ENCODE results near the gene JMJD4. TPM values are rescaled to one million over a fixed set of nuclear protein-coding genes. Genes with fewer than 3 reads are reported as not detected.

The JMJD4 gene
- total and polyA plus RNA-seq, 2 experiments from 2014 or later, result 30.1 to 42.3 TPM

- Histone ChIP-seq H3K4me1 (ENCODE audit: low read depth) (peaks cover 8% of the 10 kb centered on the region), H3K36me3 (peaks cover 3% of the 10 kb centered on the region), H3K9me3 (ENCODE audit: low read depth) (no peaks in the 10 kb centered on the region), H3K4me3 (no peak overlapping the region), H3K27ac (no peak overlapping the region), H3K27me3 (no peaks in the 10 kb centered on the region)
- no peak for DNase-seq (ENCODE audit: low read depth in 1 of 2, low spot score in 1 of 2)
- TF ChIP-seq CTCF (IDR thresholded peaks at IDR 0.05; ENCODE audit: low read depth, low read length), result no peak
Observed at GRCh38 chr1:227753999-227754711, 19.1 kb upstream of the JMJD4 start.

GRCh38 chr1:227749916-227750710 lies 15.0 kb upstream of the JMJD4 start:
- no peak for TF ChIP-seq CTCF (IDR thresholded peaks at IDR 0.05; ENCODE audit: low read depth, low read length)
- no peaks in the 10 kb centered on the region for H3K9me3 ChIP-seq (ENCODE audit: low read depth)
- DNase-seq (ENCODE audit: low read depth in 1 of 2, low spot score in 1 of 2), result no peak
- H3K4me3 ChIP-seq, result no peak overlapping the region
- H3K4me1 ChIP-seq (ENCODE audit: low read depth), result no peaks in the 10 kb centered on the region
- no peak overlapping the region for H3K27ac ChIP-seq
- no peaks in the 10 kb centered on the region for H3K27me3 ChIP-seq
- no peaks in the 10 kb centered on the region for H3K36me3 ChIP-seq

- H3K4me3 ChIP-seq, result no peak overlapping the region
- H3K4me1 ChIP-seq (ENCODE audit: low read depth), result no peaks in the 10 kb centered on the region
- no peak overlapping the region for H3K27ac ChIP-seq
- H3K9me3 ChIP-seq (ENCODE audit: low read depth), result no peaks in the 10 kb centered on the region
- no peaks in the 10 kb centered on the region for H3K27me3 ChIP-seq
- no peak for DNase-seq (ENCODE audit: low read depth in 1 of 2, low spot score in 1 of 2)
- H3K36me3 ChIP-seq, result no peaks in the 10 kb centered on the region
- TF ChIP-seq CTCF (IDR thresholded peaks at IDR 0.05; ENCODE audit: low read depth, low read length), result no peak
Observed at GRCh38 chr1:227749225-227749624, 14.1 kb upstream of the JMJD4 start.

- Histone ChIP-seq H3K36me3 (no peaks in the 10 kb centered on the region), H3K27me3 (no peaks in the 10 kb centered on the region), H3K4me1 (ENCODE audit: low read depth) (no peaks in the 10 kb centered on the region), H3K27ac (no peak overlapping the region), H3K4me3 (no peak overlapping the region), H3K9me3 (ENCODE audit: low read depth) (no peaks in the 10 kb centered on the region)
- TF ChIP-seq CTCF (IDR thresholded peaks at IDR 0.05; ENCODE audit: low read depth, low read length), result no peak
- peak in 1 of 2 donors; percentile 35 for DNase-seq (ENCODE audit: low read depth in 1 of 2, low spot score in 1 of 2)
Observed at GRCh38 chr1:227748496-227749182, 13.5 kb upstream of the JMJD4 start.

- H3K36me3 ChIP-seq, result no peaks in the 10 kb centered on the region
- no peak for DNase-seq (ENCODE audit: low read depth in 1 of 2, low spot score in 1 of 2)
- TF ChIP-seq CTCF (IDR thresholded peaks at IDR 0.05; ENCODE audit: low read depth, low read length), result no peak
- H3K4me1 ChIP-seq (ENCODE audit: low read depth), result no peaks in the 10 kb centered on the region
- no peaks in the 10 kb centered on the region for H3K27me3 ChIP-seq
- no peak overlapping the region for H3K4me3 ChIP-seq
- H3K9me3 ChIP-seq (ENCODE audit: low read depth), result no peaks in the 10 kb centered on the region
- H3K27ac ChIP-seq, result no peak overlapping the region
Observed at GRCh38 chr1:227747948-227748495, 12.9 kb upstream of the JMJD4 start.
